Measurements from ENCODE around the gene CAV3.

CAV3 gene

DNA sequence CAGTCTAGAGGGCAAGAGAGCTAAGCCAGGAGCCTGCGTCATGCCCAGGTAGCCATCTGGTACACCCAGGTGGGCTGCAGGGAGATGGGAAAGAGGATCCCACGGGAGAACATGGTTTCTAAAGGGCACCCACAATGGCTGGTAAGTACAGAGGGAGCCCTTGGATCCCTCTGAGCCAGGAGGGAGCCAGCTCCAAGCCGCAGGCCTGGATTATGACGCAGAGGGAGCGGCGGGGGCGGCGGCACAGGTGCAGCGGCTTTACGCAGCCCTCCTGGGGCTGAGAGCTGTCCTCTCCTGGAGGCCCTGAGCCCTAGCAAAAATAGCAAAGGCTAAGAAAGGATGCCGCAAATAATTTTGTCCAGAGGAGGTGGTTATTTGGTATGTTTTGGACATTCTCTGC, 2.8 kb downstream of the CAV3 start:
- no peak for DNase-seq (ENCODE audit: low read depth)

DNA sequence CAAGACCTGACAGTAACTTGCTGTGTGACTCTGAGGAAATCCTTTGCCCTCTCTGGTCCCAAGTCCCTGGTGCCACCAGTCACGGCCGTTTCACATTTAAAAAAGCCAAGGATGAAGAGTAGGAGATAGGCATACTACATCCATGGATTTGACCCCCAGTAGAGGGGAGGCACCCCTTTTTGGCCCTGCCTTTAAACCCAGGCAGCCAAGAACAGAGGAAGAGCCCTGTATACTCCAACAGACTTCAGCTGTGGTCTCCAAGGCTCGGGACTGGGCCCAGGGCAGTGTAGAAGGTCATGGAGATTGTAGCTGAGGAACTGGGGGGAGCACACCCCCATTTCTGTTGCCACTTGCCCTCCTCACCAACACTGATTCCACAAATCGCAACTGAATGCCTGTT, 3.7 kb downstream of the CAV3 start:
- DNase-seq (ENCODE audit: low read depth): no peak

- DNase-seq (ENCODE audit: low read depth): no peak
Measured at GRCh38 chr3:8737823-8738222, 4.2 kb downstream of the CAV3 start.

DNA sequence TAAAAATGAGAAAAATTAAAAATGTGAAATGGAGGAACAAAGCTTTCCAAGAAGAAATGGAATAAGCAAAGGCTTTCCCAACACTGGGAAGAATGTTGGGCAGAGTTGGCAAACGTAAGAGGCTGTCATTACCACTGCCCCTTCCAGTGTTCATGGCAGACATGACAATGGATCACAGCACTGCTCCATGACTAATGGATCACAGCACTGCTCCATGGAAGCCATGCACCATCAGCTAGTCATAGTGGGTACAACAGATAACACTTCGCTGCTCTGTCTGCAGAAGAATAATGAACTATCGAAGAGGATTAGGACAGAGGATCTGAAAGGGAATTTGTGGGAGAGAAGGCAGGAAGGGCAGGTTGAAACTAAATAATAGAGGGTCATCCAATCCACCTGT, 5.0 kb downstream of the CAV3 start:
- no peak for DNase-seq (ENCODE audit: low read depth)

- DNase-seq (ENCODE audit: low read depth): peak; percentile 81
Measured at GRCh38 chr3:8739757-8740504, 6.3 kb downstream of the CAV3 start.

DNA sequence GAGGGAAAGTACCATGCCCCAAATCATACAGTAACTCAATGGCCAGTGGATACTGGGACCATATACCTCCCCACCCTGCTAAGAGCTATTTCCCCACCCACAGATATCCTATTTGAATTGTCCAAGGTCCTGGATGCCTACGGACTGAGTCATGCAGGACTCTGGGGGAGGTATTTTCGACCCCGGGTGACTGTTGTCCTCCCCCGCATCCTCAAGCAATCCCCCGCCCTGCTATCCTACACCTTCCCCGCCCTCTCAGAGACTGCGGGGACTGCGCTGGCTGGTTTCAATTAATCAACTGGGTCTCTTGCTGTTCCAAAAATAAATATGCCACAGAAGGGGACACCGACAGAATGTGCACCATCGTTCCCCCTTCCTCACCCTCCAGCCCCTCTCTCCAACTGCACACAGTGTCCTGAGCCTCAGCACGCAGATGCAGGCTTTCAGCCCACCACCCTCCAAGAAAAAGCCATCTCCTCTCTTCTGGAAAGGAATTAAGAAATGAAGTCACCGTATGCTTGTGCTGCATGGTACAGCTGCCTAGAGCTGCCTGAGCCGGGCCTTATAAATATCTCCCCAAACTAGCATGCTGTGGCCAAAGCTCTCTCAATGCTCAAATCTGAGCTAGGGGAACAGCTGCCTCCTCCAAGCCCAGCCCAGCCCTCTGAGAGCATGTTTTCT, 8.1 kb downstream of the CAV3 start:
- DNase-seq (ENCODE audit: low read depth): peak; percentile 93

DNA sequence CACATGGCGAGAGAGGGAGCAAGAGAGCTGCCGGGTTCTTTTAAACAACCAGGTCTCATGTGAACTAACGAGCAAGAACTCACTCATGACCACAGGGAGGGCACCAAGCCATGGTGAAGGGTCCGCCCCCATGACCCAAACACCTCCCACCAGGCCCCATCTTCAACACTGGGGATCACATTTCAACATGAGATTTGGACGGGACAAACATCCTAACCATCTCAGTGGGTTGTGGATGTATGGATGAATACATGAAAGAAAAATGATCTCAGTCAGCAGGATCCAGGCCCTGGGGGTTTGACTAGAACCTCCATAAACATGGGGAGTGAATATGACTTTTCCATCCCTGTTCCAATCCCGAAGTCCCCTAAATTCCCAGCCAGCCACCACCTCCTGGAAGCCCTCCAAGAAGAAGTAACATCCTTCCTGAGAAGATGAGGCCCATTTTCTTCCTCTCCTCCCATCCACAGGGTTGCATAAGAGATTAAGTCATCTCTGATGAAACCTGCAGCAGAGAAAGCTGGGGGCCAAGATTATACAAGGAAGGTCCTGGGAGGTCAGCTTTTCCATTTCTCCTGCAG, 9.5 kb downstream of the CAV3 start:
- peak; percentile 93 for DNase-seq (ENCODE audit: low read depth)

DNA sequence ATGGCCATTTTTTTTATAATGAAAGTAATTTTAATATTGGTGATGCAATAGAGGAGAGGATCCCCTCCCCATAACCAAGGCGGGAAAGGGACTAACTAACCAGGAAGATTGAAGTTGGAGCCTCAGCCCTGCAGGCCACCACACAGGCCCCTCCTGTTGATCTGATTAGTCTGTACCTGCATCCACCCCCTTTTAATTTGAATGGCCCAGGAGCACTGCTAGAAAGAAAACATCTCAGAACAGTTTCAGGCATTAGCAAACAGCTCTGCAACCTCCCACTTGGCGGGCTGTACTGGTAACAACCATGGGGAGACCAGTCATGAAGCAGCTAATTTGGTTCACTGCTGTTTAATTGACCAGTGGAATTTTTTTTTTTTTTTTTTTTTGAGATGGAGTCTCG, 10.3 kb downstream of the CAV3 start:
- DNase-seq (ENCODE audit: low read depth): peak; percentile 42

DNA sequence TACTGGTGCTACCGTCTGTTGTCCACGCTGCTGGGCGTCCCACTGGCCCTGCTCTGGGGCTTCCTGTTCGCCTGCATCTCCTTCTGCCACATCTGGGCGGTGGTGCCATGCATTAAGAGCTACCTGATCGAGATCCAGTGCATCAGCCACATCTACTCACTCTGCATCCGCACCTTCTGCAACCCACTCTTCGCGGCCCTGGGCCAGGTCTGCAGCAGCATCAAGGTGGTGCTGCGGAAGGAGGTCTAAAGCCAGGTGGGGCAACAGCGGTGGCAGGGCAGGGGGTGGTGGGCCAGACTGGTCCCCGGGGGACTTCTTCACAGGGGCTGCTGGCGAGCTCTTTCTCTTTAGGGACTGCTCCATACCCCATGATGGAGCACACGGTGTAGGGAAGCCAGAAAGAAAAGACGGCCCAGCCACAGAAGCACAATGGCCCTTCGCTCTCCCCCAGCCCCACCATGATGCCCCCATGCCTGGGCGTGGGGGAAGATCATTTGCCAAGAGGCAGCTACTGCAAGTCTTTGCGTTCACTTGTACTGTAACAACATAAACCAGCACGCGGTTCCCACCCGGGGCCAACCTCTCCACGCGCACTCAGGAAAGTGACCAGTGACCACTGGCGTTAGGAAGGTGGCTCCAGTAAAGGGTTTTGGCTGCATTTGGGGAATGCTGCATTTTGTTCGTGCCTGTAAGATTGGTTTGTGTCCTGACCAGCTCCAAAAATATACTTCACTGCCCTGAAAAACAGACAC, 12.2 kb downstream of the CAV3 start:
- DNase-seq (ENCODE audit: low read depth): peak; percentile 35

- peak; percentile 60 for DNase-seq (ENCODE audit: low read depth)
Measured at GRCh38 chr3:8746780-8747345, 13.3 kb downstream of the CAV3 start.

DNA sequence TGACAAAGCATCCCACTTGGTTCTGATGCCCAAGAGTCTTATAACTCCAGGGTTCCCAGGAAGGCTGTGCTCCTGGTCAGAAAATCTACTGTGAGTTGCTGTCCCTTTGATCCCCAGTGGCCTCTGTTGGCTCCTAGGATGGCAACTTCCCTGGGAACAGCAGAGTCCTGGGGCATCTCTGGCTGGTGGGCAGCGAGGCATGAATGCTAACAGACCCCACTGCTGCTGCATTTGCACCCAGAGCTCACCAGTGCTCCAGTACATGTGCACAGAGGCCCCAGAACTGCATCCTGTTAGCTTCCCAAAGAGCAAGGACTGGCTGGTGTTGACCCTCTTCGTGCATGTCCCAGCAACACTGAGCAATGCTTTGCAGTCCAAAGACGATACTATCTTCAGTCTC, 15.7 kb downstream of the CAV3 start:
- peak; percentile 32 for DNase-seq (ENCODE audit: low read depth)

GRCh38 chr3:8752832-8753231, 19.2 kb downstream of the CAV3 start:
- no peak for DNase-seq (ENCODE audit: low read depth)

DNA sequence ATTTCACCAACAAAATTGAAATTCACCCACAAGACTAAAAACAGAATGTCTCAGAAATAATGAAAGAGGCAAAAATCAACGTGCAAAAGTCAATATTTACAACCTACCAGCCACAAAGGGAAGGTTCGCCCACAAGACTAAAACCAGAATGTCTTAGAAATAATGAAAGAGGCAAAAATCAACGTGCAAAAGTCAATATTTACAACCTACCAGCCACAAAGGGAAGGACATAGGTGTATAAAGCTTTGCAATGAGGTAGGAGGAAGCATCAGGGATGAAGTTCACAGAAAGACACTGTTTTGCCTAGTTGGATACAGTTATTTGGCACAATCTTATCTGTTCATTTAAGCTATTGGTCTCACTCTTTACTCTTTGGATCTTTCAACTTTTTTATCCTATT, 21.5 kb downstream of the CAV3 start:
- DNase-seq (ENCODE audit: low read depth): no peak

DNA sequence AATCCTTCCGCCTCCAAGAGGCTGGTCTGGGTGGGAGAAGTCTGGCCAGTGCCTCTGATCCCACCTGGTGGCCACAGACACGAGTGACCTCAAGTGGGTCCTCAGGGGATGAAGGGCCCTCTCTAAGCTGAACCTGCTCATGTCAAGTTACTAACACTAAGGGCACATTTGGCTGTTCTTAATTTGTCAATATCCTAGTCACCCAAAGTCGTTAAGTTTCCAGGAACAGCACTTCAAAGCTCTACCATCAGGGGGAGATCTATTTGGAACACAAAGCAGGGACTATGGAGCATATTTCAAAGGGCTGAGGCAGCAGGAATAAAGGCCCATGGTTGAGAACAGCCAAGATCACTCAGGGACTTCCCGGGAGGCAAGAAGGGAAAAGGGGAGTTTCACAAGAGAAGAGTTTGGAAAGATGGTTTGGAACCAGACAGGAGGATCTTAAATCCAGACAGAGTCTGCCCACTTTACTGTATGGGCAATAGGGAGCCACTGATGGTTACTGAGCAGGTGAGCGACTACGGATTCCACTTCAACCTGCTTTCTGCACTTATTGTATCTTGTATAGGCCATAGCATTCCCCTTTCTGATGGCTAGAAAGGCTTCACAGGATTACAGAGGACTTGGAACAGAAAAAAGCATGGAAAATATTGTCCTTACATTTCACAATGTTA, 22.1 kb downstream of the CAV3 start:
- peak; percentile 61 for DNase-seq (ENCODE audit: low read depth)

- peak; percentile 55 for DNase-seq (ENCODE audit: low read depth)
Measured at GRCh38 chr3:8756671-8757070, 23.1 kb downstream of the CAV3 start.

DNA sequence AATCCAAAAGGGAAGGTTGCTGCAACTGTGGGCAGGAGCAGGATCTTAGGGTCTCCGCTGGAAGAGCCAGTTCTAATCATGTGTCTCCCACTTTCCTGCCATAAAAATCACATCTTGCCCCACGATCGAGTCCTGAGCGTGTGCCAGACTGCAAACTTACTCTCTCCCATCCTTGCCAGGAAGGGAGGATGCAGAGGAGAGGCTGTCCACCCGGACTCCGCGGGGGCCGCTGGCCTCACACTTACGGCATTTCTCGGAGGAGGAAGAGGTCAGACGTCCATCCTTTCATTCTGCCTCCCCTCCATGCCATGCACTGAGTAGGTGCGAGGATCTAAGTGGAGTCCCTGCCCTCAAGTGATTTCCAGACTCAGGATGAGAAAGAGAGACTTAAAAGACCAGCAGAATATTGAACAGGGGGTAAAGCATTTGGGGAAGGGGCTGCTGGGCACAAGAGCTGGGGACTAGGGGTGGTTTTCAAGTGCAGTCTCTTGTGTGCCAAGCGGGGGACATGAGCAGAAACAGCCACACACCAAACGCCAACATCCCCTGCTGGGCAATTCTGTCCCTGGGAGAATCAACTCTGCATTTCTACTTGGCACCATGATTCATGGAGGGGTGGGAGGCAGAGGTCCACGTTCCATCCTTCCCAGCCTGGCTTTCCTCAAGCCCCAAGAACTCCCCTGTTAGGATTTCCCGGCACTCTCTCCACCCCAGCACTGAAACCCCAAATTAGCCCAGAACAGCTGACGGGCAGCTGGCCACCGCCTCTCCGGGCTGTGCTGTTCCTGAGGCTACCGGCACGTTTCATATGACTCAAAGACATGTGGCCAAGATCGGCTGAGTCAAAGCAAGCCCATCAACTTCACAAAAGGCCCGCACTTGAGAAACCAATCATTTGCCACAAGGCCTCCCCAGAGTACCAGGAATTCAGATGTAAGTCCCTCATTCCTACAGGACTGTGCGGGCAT, 24.2 kb downstream of the CAV3 start:
- DNase-seq (ENCODE audit: low read depth): peak; percentile 97

DNA sequence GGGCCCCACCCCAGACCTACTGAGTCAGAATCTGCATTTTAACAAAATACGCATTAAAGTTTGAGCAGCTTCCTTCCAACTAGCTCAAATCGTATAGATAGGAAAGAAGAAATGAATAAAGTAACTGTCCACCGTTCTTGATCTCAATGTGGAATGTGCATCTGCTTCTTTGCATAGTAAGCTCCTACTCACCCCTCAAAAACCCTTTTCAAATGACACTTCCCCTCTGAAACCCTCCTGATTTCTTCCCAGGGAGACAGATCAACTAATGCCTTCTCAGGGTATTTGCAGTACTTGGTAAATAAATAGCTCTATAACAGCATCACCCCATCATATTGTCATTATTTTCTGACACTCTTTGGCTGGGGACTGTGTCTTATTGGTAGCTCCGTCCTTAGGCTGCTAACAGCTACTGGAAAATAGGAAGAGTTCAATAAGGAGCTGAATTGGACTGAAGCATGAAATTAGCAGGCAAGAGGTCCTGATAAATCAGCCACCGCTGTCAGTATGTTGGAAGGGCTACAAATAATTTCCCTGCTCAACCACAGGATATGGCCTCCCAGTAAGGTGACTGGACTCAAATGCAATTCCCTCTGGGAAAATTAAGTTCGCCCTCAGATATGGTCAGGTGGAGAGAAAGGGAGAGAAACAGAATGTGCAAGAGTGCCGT, 25.6 kb downstream of the CAV3 start:
- peak; percentile 62 for DNase-seq (ENCODE audit: low read depth)

- DNase-seq (ENCODE audit: low read depth): no peak
Measured at GRCh38 chr3:8760091-8760490, 26.5 kb downstream of the CAV3 start.

DNA sequence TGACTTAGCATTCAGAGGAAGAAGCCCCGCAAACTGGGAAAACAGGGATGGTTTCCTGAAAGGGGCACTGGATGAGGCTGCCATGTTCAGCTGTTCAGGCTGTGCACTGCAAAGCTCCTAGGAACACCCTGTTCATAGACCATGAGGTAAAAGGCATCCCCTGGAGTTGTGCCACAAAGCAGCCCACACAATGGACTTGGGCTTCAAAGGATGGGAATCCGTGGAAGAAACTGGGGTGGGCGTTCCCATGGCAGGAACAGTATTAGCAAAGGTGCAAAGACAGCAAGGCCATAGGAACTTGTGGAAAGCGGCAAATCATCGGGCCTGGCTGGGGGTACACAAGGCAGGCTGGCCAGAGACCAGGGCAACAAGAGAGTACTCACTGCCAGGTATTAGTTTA, 26.9 kb downstream of the CAV3 start:
- peak; percentile 46 for DNase-seq (ENCODE audit: low read depth)

DNA sequence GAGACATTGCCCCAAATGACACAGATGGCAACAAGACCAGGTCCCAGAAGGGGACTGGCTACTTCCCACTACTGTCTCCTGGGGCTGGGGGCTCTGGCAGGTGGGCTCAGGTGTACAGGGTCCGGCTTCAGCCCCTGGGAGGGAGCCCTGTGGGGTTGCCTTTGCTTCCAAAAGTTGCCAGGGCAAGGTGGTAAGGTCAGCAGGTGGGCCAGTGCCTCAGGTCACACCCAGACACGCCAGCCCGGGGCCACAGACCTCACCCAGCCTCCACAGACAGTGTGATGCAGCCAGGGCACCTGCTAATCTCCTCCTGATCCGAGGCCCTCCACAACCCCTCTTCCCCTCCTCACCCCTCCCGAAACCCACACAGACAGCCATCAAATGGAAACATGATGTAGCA, 28.3 kb downstream of the CAV3 start:
- no peak for DNase-seq (ENCODE audit: low read depth)

Data from EH (cell line).